NCI-H2196 (cell line): ENCODE measurements around the gene INAFM2.

Experiments
- DNase-seq: peaks from one replicate; lab custom pipeline; 2025; ENCODE audit not compliant: unreplicated experiment; lab: John Stamatoyannopoulos, UW

The INAFM2 gene

GRCh38 chr15:40327457-40327856, 4.0 kb downstream of the INAFM2 start:
- no peak for DNase-seq

- no peak for DNase-seq
These were observed 4.7 kb downstream of the INAFM2 start for GRCh38 chr15:40328176-40328575.

- no peak for DNase-seq
These were observed 5.3 kb downstream of the INAFM2 start for GRCh38 chr15:40328751-40329150.

- DNase-seq = no peak
These were observed 6.3 kb downstream of the INAFM2 start for GRCh38 chr15:40329804-40330203.

GRCh38 chr15:40330368-40330836, 6.9 kb downstream of the INAFM2 start:
- DNase-seq = peak; percentile 40

- DNase-seq = no peak
These were observed 7.5 kb downstream of the INAFM2 start for GRCh38 chr15:40331026-40331425.

- no peak for DNase-seq
These were observed 8.1 kb downstream of the INAFM2 start for GRCh38 chr15:40331637-40332036.

GRCh38 chr15:40332113-40332781, 8.8 kb downstream of the INAFM2 start:
- no peak for DNase-seq

- no peak for DNase-seq
These were observed 10.5 kb downstream of the INAFM2 start for GRCh38 chr15:40333922-40334492.

- no peak for DNase-seq
These were observed 11.0 kb downstream of the INAFM2 start for GRCh38 chr15:40334541-40334940.

- DNase-seq = no peak
These were observed 11.7 kb downstream of the INAFM2 start for GRCh38 chr15:40334941-40335795.

- DNase-seq = no peak
These were observed 12.6 kb downstream of the INAFM2 start for GRCh38 chr15:40335938-40336743.

- no peak for DNase-seq
These were observed 13.2 kb downstream of the INAFM2 start for GRCh38 chr15:40336744-40337122.

- DNase-seq = no peak
These were observed 14.1 kb downstream of the INAFM2 start for GRCh38 chr15:40337597-40337996.

GRCh38 chr15:40338041-40338657, 14.7 kb downstream of the INAFM2 start:
- peak; percentile 29 for DNase-seq

- DNase-seq = peak; percentile 2
These were observed 15.6 kb downstream of the INAFM2 start for GRCh38 chr15:40338921-40339620.

- DNase-seq = no peak
These were observed 16.1 kb downstream of the INAFM2 start for GRCh38 chr15:40339621-40339945.

- DNase-seq = no peak
These were observed 16.7 kb downstream of the INAFM2 start for GRCh38 chr15:40340038-40340739.

GRCh38 chr15:40340740-40341400, 17.4 kb downstream of the INAFM2 start, which contains the start of gene CCDC9B:
CCDC9B (minus strand) TSS chr15:40340939; CDS start chr15:40340819, 120 bp downstream.
- peak; percentile 69 for DNase-seq
